ENCODE results near the gene FBXO42. TPM values are rescaled to one million over a fixed set of nuclear protein-coding genes. Genes with fewer than 3 reads are reported as not detected.

FBXO42 gene
- total and polyA plus RNA-seq, 2 of the 8 experiments (the other 6 are each of a cell fraction or from before 2014, with no cell fraction given) = 15.1 to 17.0 TPM

GRCh38 chr1:16254263-16254928, 97.9 kb downstream of the FBXO42 start:
- Histone ChIP-seq H2BK15ac (ENCODE audit: low read length) (no peak overlapping the region), H3K4me1 (replicated peaks in 1 of 4; ENCODE audit: control insufficient read depth in 3 of 4, insufficient read depth in 4 of 4, low read length in 3 of 4) (no peaks in the 10 kb centered on the region; a peak in 1 of 7 replicates), H3K23ac (ENCODE audit: insufficient read length) (no peak overlapping the region), H4K8ac (ENCODE audit: extremely low read depth, insufficient read depth, low read length) (no peak overlapping the region), H3K79me2 (ENCODE audit: control insufficient read depth in 1 of 2, insufficient read depth in 2 of 2, low read length in 2 of 2) (no peaks in the 10 kb centered on the region), H3K9ac (replicated peaks in 1 of 4; ENCODE audit: extremely low read depth in 1 of 4, low read depth in 3 of 4, low read length in 3 of 4) (no peak overlapping the region), H3K27ac (ENCODE audit: low read depth, low read length) (no peak overlapping the region), H3K9me3 (ENCODE audit: insufficient read depth in 2 of 2, low read depth in 1 of 2, low read length in 1 of 2) (no peaks in the 10 kb centered on the region), H2AFZ (ENCODE audit: low read length) (no peak overlapping the region), H3K4ac (replicated peaks; ENCODE audit: insufficient read length, low read depth, low read length) (no peak overlapping the region), H3K23me2 (ENCODE audit: low read depth, low read length) (no peaks in the 10 kb centered on the region), H2BK20ac (ENCODE audit: low read length) (no peak overlapping the region), H4K5ac (ENCODE audit: insufficient read length, low read depth, low read length) (no peak overlapping the region), H3K79me1 (ENCODE audit: low read depth, low read length) (no peaks in the 10 kb centered on the region), H2BK5ac (ENCODE audit: low read depth, low read length) (no peak overlapping the region), H4K20me1 (replicated peaks in 1 of 2; ENCODE audit: control insufficient read depth in 1 of 2, insufficient read depth in 2 of 2, low read length in 2 of 2) (peaks cover 0 to 1% of the 10 kb centered on the region in 2 experiments), H3K4me2 (ENCODE audit: insufficient read depth in 1 of 2, low read depth in 2 of 2, low read length in 2 of 2) (no peak overlapping the region), H3K14ac (ENCODE audit: insufficient read length) (no peak overlapping the region), H3K56ac (replicated peaks; ENCODE audit: insufficient read length, low read depth, low read length) (no peak overlapping the region), H4K91ac (replicated peaks; ENCODE audit: insufficient read length, low read length) (no peak overlapping the region), H3K27me3 (replicated peaks in 1 of 4; ENCODE audit: control insufficient read depth in 3 of 4, extremely low read depth in 1 of 4, insufficient read depth in 3 of 4, low read length in 3 of 4) (no peaks in the 10 kb centered on the region), H2AK5ac (ENCODE audit: low read depth, low read length) (no peak overlapping the region), H3K18ac (ENCODE audit: extremely low read depth, low read length) (no peak overlapping the region), H3K36me3 (ENCODE audit: control insufficient read depth in 2 of 4, insufficient read depth in 4 of 4, low read length in 3 of 4) (peaks cover 2 to 18% (median 16%) of the 10 kb centered on the region in 4 experiments; a peak in 6 of 8 replicates), H3K4me3 (ENCODE audit: extremely low read depth in 1 of 4, insufficient read depth in 2 of 4, low read depth in 3 of 4, low read length in 4 of 4) (no peak overlapping the region), H2BK12ac (ENCODE audit: low read depth, low read length) (no peak overlapping the region), H2BK120ac (replicated peaks; ENCODE audit: low read depth, low read length) (no peak overlapping the region)
- 83% methylated on average over 4 of the region's 4 CpGs; no CpG with 5 or more reads in 1 of the 2 experiments for WGBS, 2 experiments (ENCODE audit: extremely low coverage in 1 of 2, insufficient coverage in 1 of 2, insufficient read length in 1 of 2, insufficient replicate concordance in 2 of 2, low coverage in 1 of 2, low lambda C conversion rate in 2 of 2, missing lambda C conversion rate in 1 of 2)
- POLR2A ChIA-PET (ENCODE audit: partially characterized antibody) = interaction anchor here (0.8 kb wide), 1 partner anchor 10 kb away, joined by 3 read pairs; no protein-coding TSS in a partner anchor
- CTCF ChIA-PET (ENCODE audit: partially characterized antibody) = interaction anchor here (0.9 to 2.0 kb wide), 6 partner anchors 10 to 186 kb away, joined by 3 to 6 read pairs (median 4); partner anchors contain the start of gene NECAP2
- DNase-seq (ENCODE audit: low read depth in 1 of 2, low spot score in 2 of 2) (no peak), FAIRE-seq (no peak)
- no peak for TF ChIP-seq ATF3 (IDR thresholded peaks at IDR 0.05; ENCODE audit: insufficient read depth, low read depth, low read length)
- TF ChIP-seq TEAD4 (IDR thresholded peaks at IDR 0.05; ENCODE audit: low read depth, low read length) = no peak
- TF ChIP-seq SRF (IDR thresholded peaks at IDR 0.05; ENCODE audit: low read depth, low read length) = no peak
- TF ChIP-seq RAD21 (IDR thresholded peaks at IDR 0.05 in 1 of 2, conservative IDR thresholded peaks at IDR 0.05 in 1 of 2; ENCODE audit: low read depth in 2 of 2, low read length in 2 of 2) = no peak
- no peak for TF ChIP-seq NANOG (IDR thresholded peaks at IDR 0.05; ENCODE audit: insufficient read depth, low read depth, low read length, poor library complexity, severe bottlenecking)
- TF ChIP-seq POLR2A (IDR thresholded peaks at IDR 0.05; ENCODE audit: control extremely low read depth in 1 of 2, low read depth in 2 of 2, low read length in 2 of 2) = no peak
- TF ChIP-seq NRF1 (IDR thresholded peaks at IDR 0.05; ENCODE audit: low read depth, low read length) = no peak
- no peak for TF ChIP-seq YY1 (IDR thresholded peaks at IDR 0.05; ENCODE audit: low read depth, low read length)
- no peak for TF ChIP-seq TCF12 (IDR thresholded peaks at IDR 0.05; ENCODE audit: low read depth, low read length)
- TF ChIP-seq CEBPB (IDR thresholded peaks at IDR 0.05; ENCODE audit: low read depth, low read length) = no peak
- TF ChIP-seq SP2 (IDR thresholded peaks at IDR 0.05; ENCODE audit: low read length) = no peak
- TF ChIP-seq POU5F1 (IDR thresholded peaks at IDR 0.05; ENCODE audit: low read depth, low read length) = no peak
- TF ChIP-seq SUZ12 (IDR thresholded peaks at IDR 0.05; ENCODE audit: low read length) = no peak
